Activated CD8-positive, alpha-beta memory T cell treated with anti-CD3 and anti-CD28 coated beads, Interleukin-2, amount 10 ng/mL, durations not matched to agents 7 days and 5 days (primary cell): ENCODE results near the gene FBXW8. TPM values are rescaled to one million over a fixed set of nuclear protein-coding genes. Genes with fewer than 3 reads are reported as not detected.

Source experiments
- ATAC-seq: fragments of 150-1000 bp; cut with Tn5 transposase; one replicate; pipeline ENCODE4 v1.10.0; 2021; ENCODE audit warnings: moderate library complexity
- CTCF ChIA-PET: fragments of 350-600 bp; sonication (Branson Sonifier 250); formaldehyde crosslinking; loops from one replicate; lab custom pipeline; 2021; ENCODE audit warnings: antibody characterized with exemption; lab: Charles Lee
- DNase-seq: peaks from one replicate; pipeline ENCODE4 v3.0.0-alpha.2; 2020
- H3K27ac Mint-ChIP-seq: one replicate; pipeline ENCODE4 v1.8.0; 2021; ENCODE audit warnings: mild to moderate bottlenecking, mixed read lengths
- H3K27me3 Mint-ChIP-seq: one replicate; pipeline ENCODE4 v1.8.0; 2021; ENCODE audit warnings: mixed read lengths
- H3K36me3 Mint-ChIP-seq: one replicate; pipeline ENCODE4 v1.8.0; 2021; ENCODE audit warnings: mild to moderate bottlenecking, mixed read lengths
- H3K4me1 Mint-ChIP-seq: one replicate; pipeline ENCODE4 v1.8.0; 2021; ENCODE audit warnings: mixed read lengths
- H3K4me3 Mint-ChIP-seq: one replicate; pipeline ENCODE4 v1.8.0; 2021; ENCODE audit warnings: mild to moderate bottlenecking, moderate library complexity, mixed read lengths
- H3K9me3 Mint-ChIP-seq: one replicate; pipeline ENCODE4 v1.8.0; 2022; ENCODE audit warnings: low read depth, mixed read lengths
- total RNA-seq, 2 experiments: library from RNA; stranded (reverse); gene quantifications; one replicate each; pipeline ENCODE4 v1.2.3, GENCODE V29; 2021

Gene FBXW8
- total RNA-seq, 2 experiments from 2014 or later, result 11.5 to 12.8 TPM

DNA sequence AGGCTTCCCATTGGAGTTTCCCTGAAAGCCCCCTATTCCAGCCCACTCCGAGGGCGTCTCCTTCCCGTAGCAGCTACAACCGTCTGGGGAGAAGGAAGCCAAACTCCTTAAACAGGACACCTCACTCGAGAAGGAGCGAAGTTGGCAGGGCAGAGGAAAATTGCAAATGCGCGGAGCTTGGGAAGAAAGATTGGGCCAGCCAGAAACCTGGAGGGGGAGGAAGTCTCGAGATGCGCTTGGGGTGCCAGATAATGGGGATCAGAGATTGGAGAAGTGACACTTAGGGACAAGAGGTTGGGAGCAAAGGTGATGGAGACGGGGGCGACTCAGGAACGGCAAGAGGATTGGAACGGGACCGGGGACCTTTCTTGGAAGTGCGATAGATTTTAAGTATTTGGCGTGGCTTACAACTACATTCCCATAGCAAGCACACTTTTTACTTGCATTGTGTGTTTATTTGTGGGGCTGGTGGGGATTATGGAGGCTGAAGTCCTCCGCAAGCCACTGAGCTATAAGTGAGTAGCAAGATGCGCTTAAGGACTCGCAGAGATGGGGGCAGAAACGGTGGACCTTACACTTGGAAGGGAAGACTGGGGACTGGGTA, 30.4 kb upstream of the FBXW8 start:
- peaks cover 28% of the 10 kb centered on the region for H3K4me1 Mint-ChIP-seq
- peaks cover 83% of the 10 kb centered on the region for H3K27me3 Mint-ChIP-seq
- H3K9me3 Mint-ChIP-seq, result no peaks in the 10 kb centered on the region
- DNase-seq (no peak), ATAC-seq (no peak)
- no peak overlapping the region for H3K27ac Mint-ChIP-seq
- H3K36me3 Mint-ChIP-seq, result no peaks in the 10 kb centered on the region
- H3K4me3 Mint-ChIP-seq, result peak overlapping the region; percentile 60
- CTCF ChIA-PET, result interaction anchor here (1.5 kb wide), 1 partner anchor 239 kb away, joined by 3 read pairs; no protein-coding TSS in a partner anchor

DNA sequence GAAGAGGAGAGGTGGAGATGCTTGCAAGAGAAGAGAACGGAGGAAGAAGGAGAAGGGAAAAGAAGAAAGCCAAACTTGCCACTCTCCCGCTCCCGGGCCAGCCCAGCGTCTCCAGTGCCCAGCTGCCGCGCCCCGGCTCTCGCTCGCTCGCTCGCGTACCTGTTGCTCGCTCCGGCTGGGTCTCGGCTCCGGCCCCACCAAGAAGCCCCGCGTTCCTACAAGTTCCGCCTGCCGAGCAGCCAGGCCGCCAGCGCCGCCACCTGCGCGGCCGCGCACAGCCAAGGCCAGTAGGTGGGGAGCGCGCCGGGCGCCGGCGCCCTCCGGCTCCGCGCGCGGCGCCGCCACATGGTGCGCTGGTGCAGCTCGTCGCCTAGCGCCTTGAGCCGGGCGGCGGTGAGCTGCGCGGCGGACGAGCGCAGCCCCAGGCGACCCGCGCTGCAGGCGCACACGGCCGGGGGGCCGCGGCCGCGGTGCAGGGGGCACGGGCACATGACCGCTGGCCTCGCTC, 29.9 kb upstream of the FBXW8 start:
- CTCF ChIA-PET, result interaction anchor here (1.5 kb wide), 1 partner anchor 238 kb away, joined by 3 read pairs; no protein-coding TSS in a partner anchor
- ATAC-seq (peak; percentile 82), DNase-seq (peak; percentile 54)
- Mint-ChIP-seq H3K27me3 (peaks cover 79% of the 10 kb centered on the region), H3K9me3 (no peaks in the 10 kb centered on the region), H3K4me3 (peak overlapping the region; percentile 60), H3K4me1 (peaks cover 28% of the 10 kb centered on the region), H3K27ac (no peak overlapping the region), H3K36me3 (no peaks in the 10 kb centered on the region)

DNA sequence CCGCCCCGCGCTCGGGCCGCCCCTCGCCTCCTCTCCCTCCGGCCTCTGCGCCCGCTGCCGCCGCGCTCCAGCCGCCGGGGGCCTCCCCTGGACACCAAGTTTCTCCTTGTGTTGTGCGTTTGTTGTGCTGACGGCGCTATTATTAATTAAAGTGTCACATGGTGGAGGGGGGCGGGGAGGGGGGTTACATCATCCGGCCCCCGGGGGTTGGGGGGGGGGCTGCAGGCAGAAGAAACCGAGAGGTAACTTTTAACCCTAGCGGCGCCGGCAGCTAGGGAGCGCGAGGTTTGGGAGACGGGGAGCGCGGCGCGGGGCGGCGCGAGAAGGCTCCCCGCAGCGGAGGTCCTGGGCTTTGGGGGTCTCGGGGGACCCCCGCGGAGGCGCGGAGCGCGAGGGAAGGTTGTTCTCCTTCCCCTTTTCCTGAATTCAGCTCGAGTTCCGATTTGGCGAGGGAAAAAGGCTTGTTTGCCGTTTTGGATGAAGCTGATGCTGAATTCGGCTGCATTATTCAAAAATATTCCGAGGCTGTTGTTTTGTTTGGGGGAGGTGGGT, 29.3 kb upstream of the FBXW8 start, which contains the start of gene HRK:
Gene HRK (minus strand): TSS at position 117 of the 552 bp plus-strand sequence. CDS start 134 bp downstream, outside the sequence.
- Mint-ChIP-seq H3K27me3 (peaks cover 74% of the 10 kb centered on the region), H3K36me3 (no peaks in the 10 kb centered on the region), H3K4me1 (peaks cover 28% of the 10 kb centered on the region), H3K9me3 (no peaks in the 10 kb centered on the region), H3K27ac (no peak within 1 kb of the TSS), H3K4me3 (peak within 1 kb of the TSS; percentile 60)
- CTCF ChIA-PET, result interaction anchor here (1.5 kb wide), 1 partner anchor 238 kb away, joined by 3 read pairs; no protein-coding TSS in a partner anchor
- no peak for DNase-seq
- ATAC-seq, result no peak

DNA sequence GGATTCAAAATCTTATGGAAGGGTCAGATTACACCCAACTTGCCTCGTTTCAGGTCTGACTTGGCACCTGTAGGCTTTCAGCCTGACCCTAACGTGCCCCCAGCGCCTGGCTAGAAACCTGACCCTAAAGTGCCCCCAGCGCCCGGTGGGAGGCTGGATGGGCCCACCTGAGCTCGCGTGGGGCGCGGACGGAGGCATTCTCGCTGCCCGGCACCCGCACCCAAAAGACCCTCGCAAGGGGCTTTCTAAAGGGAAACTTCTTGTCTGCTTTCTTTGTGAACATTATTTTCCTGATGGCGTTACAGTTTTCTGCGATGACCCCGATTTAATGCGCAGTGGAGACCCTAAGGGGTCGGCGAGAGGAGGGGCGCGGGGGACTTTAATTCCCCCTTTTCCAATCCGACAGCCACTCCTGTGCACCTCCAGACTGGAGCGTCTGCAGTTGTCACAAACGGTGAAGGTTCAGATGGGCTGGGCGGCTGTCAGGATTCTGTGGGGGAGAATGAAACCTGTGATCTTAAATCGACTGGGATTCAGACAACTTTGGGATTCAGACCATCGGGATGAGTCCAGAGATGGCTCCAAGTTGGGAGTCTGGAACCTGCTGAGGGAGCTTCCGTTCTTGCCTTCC, 28.8 kb upstream of the FBXW8 start:
- Mint-ChIP-seq H3K27me3 (peaks cover 72% of the 10 kb centered on the region), H3K4me3 (no peak overlapping the region), H3K27ac (no peak overlapping the region), H3K36me3 (no peaks in the 10 kb centered on the region), H3K9me3 (no peaks in the 10 kb centered on the region), H3K4me1 (peaks cover 28% of the 10 kb centered on the region)
- DNase-seq (no peak), ATAC-seq (no peak)
- CTCF ChIA-PET, result interaction anchor here (1.0 to 1.5 kb wide), 3 partner anchors 35 to 237 kb away, joined by 3 to 7 read pairs (median 3); no protein-coding TSS in a partner anchor

DNA sequence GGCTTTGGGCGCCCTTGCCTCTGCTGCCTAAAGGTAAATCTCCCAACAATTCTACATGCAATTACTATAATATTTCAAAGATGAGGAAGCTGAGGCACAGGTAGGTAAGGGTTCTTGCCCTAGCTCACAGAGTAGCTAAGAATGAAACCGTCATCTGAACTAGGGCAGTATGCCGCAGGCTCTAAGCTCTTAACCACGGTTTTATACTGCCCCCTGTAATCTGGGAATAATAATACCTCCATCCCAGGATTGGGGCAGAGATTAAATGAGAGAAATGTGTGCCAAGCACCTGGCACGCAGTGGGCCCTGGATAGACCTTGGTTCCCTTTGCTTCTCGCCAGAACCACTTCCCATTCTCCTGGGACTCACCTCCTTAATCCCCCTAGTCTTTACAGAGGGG, 28.0 kb upstream of the FBXW8 start:
- peaks cover 72% of the 10 kb centered on the region for H3K27me3 Mint-ChIP-seq
- H3K27ac Mint-ChIP-seq, result no peak overlapping the region
- ATAC-seq, result no peak
- H3K9me3 Mint-ChIP-seq, result no peaks in the 10 kb centered on the region
- no peaks in the 10 kb centered on the region for H3K36me3 Mint-ChIP-seq
- H3K4me3 Mint-ChIP-seq, result no peak overlapping the region
- CTCF ChIA-PET, result interaction anchor here (1.0 to 1.3 kb wide), 2 partner anchors 34 to 179 kb away, joined by 3 to 7 read pairs; no protein-coding TSS in a partner anchor
- peaks cover 28% of the 10 kb centered on the region for H3K4me1 Mint-ChIP-seq
- no peak for DNase-seq

DNA sequence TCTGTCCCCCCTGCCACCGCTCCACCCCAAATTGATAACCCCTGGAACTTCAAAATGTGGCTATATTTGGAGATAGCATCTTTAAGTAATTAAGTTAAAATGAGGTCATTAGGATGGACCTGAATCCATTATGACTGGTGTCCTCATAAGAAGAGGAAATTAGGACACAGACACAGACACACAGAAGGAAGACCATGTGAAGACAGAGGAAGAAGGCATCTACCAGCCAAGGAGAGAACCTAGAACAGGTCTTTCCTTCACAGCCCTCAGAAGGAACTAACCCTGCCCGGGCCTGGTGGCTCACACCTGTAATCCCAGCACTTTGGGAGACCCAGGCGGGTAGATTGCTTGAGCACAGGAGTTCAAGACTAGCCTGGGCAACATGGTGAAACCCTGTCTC, 25.9 kb upstream of the FBXW8 start:
- Mint-ChIP-seq H3K9me3 (no peaks in the 10 kb centered on the region), H3K4me1 (peaks cover 16% of the 10 kb centered on the region), H3K36me3 (no peaks in the 10 kb centered on the region), H3K4me3 (no peak overlapping the region), H3K27me3 (peaks cover 67% of the 10 kb centered on the region), H3K27ac (no peak overlapping the region)
- CTCF ChIA-PET, result interaction anchor here (0.6 kb wide), 1 partner anchor 478 kb away, joined by 3 read pairs; no protein-coding TSS in a partner anchor
- ATAC-seq (no peak), DNase-seq (no peak)

DNA sequence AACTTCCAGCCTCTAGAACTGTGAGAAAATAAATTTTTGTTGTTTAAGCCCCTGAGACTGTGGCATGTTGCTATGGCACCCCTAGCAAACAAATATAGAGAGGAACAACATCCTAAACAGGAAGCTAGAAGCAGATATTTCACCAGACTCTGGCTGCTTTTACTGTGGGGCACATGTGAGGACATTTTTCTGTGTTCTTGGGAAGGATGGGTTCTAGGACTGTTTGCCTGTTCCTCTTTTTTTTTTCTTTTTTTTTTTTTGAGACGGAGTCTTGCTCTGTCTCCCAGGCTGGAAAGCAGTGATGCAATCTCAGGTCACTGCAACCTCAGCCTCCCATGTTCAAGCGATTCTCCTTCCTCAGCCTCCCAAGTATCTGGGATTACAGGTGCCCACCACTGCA, 25.3 kb upstream of the FBXW8 start:
- H3K27ac Mint-ChIP-seq, result no peak overlapping the region
- DNase-seq, result no peak
- peaks cover 61% of the 10 kb centered on the region for H3K27me3 Mint-ChIP-seq
- no peak overlapping the region for H3K4me3 Mint-ChIP-seq
- peaks cover 10% of the 10 kb centered on the region for H3K4me1 Mint-ChIP-seq
- ATAC-seq, result no peak
- no peaks in the 10 kb centered on the region for H3K9me3 Mint-ChIP-seq
- CTCF ChIA-PET, result interaction anchor here (0.6 kb wide), 1 partner anchor 478 kb away, joined by 3 read pairs; no protein-coding TSS in a partner anchor
- H3K36me3 Mint-ChIP-seq, result no peaks in the 10 kb centered on the region

DNA sequence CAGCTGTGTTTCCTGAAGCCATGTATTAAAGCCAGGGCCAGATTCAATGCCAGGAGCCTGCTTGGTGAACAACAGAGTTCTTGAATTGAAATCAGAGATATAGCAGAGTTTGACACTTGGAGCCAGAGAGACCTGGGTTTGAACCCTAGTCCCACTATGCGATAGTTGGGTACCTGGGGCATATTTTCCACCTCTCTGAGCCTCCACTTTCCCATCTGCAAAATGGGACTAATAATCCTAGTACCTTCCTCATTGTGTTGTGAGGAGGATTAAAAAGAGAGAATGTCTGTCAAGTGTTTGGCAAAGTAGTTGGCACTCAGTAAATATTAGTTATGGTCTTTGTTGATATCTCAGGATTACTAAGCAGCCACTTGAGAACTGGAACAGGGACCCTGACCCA, 23.5 kb upstream of the FBXW8 start:
- CTCF ChIA-PET, result interaction anchor here (0.9 kb wide), 1 partner anchor 10 kb away, joined by 3 read pairs; no protein-coding TSS in a partner anchor
- Mint-ChIP-seq H3K27me3 (peaks cover 51% of the 10 kb centered on the region), H3K4me1 (peaks cover 2% of the 10 kb centered on the region), H3K9me3 (no peaks in the 10 kb centered on the region), H3K36me3 (no peaks in the 10 kb centered on the region), H3K27ac (no peak overlapping the region), H3K4me3 (no peak overlapping the region)
- DNase-seq (no peak), ATAC-seq (no peak)

DNA sequence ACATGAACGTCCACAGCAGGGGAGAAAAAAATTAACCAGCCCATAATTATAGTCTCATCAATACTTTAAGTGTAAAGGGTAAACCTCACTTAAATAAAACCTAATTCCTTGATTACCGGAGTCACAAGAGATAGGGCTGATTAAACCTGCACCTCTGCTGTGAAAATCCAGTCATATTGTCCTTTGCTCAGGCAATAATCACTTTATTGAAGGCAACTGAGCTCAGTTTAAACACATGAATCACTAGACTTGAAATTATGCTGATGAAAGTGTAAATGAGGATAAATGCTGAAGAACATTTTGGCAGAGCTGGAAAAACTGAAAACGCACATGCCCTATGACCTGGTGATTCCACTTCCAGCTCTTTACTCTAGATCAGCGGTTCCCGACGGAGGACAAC, 22.9 kb upstream of the FBXW8 start:
- ATAC-seq, result no peak
- H3K9me3 Mint-ChIP-seq, result no peaks in the 10 kb centered on the region
- DNase-seq, result no peak
- CTCF ChIA-PET, result no interaction called here
- no peak overlapping the region for H3K4me3 Mint-ChIP-seq
- H3K27ac Mint-ChIP-seq, result no peak overlapping the region
- peaks cover 49% of the 10 kb centered on the region for H3K27me3 Mint-ChIP-seq
- no peaks in the 10 kb centered on the region for H3K36me3 Mint-ChIP-seq
- H3K4me1 Mint-ChIP-seq, result no peaks in the 10 kb centered on the region

DNA sequence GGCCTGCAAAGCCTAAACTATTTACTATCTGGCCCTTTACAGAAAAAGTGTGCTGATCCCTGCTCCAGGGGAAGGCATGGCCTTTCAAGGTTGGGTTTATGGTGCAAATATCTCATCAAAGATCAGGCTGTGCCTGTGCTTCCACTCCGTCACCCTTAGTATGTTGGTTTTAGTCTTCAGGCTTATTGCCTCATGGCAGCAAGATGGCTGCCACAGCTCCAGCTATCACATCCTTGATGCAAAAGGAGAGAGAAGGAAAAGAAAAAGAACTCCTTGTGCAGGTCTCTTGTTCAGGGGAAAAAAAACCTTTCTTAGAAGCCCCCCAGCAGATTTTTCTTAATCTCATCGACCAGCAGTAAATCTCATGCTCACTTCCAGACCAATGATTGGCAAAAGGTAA, 20.4 kb upstream of the FBXW8 start:
- H3K36me3 Mint-ChIP-seq, result no peaks in the 10 kb centered on the region
- H3K27me3 Mint-ChIP-seq, result peaks cover 36% of the 10 kb centered on the region
- CTCF ChIA-PET, result no interaction called here
- no peak overlapping the region for H3K27ac Mint-ChIP-seq
- DNase-seq (no peak), ATAC-seq (no peak)
- no peaks in the 10 kb centered on the region for H3K9me3 Mint-ChIP-seq
- H3K4me1 Mint-ChIP-seq, result no peaks in the 10 kb centered on the region
- no peak overlapping the region for H3K4me3 Mint-ChIP-seq

DNA sequence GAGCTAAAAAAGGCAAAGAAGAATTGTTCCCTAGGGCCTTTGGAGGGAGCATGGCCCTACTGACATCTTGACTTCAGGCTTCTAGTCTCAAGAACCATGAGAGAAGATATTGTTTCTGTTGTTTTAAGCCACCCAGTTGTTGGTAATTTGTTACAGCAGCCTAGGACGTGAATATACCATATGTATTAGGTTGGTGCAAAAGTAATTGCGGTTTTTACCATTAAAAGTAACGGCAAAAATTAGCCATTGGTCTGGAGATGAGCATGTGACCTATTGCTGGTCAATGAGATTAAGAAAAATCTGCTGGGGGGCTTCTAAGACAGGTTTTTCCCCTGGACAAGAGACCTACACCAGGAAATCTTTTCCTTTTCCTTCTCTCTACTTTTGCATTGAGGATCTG, 19.7 kb upstream of the FBXW8 start:
- H3K27me3 Mint-ChIP-seq, result peaks cover 39% of the 10 kb centered on the region
- H3K36me3 Mint-ChIP-seq, result no peaks in the 10 kb centered on the region
- H3K9me3 Mint-ChIP-seq, result no peaks in the 10 kb centered on the region
- no peak overlapping the region for H3K27ac Mint-ChIP-seq
- no peak for DNase-seq
- no peak for ATAC-seq
- H3K4me1 Mint-ChIP-seq, result no peaks in the 10 kb centered on the region
- CTCF ChIA-PET, result no interaction called here
- no peak overlapping the region for H3K4me3 Mint-ChIP-seq

DNA sequence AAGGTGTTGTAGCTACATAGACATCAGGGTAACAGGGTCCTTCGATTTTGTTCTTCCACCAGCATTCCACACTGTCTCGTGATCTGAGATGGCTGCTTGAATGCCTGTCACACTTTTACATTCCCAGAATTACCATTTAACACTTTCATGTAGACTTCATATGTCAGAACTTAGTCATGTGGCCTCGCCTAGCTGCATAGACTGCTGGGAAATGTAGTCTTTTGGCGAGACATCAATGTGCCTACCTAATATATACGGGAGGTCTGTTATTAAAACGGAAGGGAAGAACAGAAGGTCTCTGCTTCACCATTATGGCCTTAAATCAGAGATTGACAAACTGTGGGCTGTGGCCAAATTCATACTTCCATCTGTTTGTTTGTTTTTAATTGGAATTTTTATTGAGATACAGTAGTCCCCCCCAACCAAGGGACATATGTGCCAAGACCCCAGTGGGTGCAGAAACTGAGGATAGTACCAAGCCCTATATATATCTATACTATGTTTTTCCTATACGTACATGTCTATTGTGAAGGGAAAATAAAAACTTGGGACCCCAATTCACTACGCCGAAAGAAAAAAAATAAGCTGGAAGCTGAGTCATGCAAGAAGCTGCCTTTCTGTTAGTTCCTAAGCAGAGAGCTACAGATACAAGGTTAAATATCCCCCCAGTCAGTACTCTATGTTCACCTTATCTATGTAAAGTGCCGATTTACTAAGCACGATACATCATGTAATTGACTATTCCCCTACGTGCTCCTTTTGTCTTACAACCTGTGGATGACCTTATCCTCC, 18.2 kb upstream of the FBXW8 start:
- no peaks in the 10 kb centered on the region for H3K4me1 Mint-ChIP-seq
- no peak overlapping the region for H3K27ac Mint-ChIP-seq
- CTCF ChIA-PET, result no interaction called here

DNA sequence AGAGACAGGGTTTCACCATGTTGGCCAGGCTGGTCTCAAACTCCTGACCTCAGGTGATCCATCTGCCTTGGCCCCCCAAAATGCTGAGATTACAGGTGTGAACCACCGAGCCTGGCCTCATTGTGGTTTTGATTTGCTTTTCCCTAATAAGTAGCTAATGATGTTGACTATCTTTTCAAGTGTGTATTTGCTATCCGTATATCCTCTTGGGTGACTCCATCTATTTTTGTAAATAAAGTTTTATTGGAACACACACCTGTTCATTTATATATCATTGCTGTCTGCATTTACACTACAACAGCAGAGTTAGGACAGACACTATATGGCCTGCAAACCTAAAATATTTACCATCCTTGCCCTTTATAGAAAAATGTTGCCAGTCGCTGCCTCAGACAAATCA, 15.8 kb upstream of the FBXW8 start:
- CTCF ChIA-PET, result no interaction called here
- Mint-ChIP-seq H3K27ac (no peak overlapping the region), H3K36me3 (no peaks in the 10 kb centered on the region), H3K4me3 (no peak overlapping the region), H3K9me3 (no peaks in the 10 kb centered on the region), H3K4me1 (no peaks in the 10 kb centered on the region), H3K27me3 (peaks cover 39% of the 10 kb centered on the region)
- DNase-seq (no peak), ATAC-seq (no peak)

More for the DNA sequence above, 18.2 kb upstream of the FBXW8 start:
- no peaks in the 10 kb centered on the region for H3K36me3 Mint-ChIP-seq
- H3K27me3 Mint-ChIP-seq, result peaks cover 38% of the 10 kb centered on the region
- DNase-seq (no peak), ATAC-seq (no peak)
- no peak overlapping the region for H3K4me3 Mint-ChIP-seq
- no peaks in the 10 kb centered on the region for H3K9me3 Mint-ChIP-seq
